NCI-H2171 (cell line): ENCODE data around the gene PTPRD.

Source experiments
- DNase-seq: peaks from one replicate; lab custom pipeline; 2025; lab: John Stamatoyannopoulos, UW

The PTPRD gene

GRCh38 chr9:8904771-8905515 lies 1707.9 kb downstream of the PTPRD start:
- DNase-seq, result no peak

GRCh38 chr9:8903077-8903476 lies 1709.7 kb downstream of the PTPRD start:
- DNase-seq, result no peak

- no peak for DNase-seq
These were observed 1711.7 kb downstream of the PTPRD start for GRCh38 chr9:8901146-8901545.

- DNase-seq, result no peak
These were observed 1713.3 kb downstream of the PTPRD start for GRCh38 chr9:8899511-8899910.

- no peak for DNase-seq
These were observed 1717.0 kb downstream of the PTPRD start for GRCh38 chr9:8895861-8896224.

GRCh38 chr9:8895106-8895860 lies 1717.5 kb downstream of the PTPRD start:
- DNase-seq, result no peak

GRCh38 chr9:8890695-8891094 lies 1722.1 kb downstream of the PTPRD start:
- no peak for DNase-seq

- DNase-seq, result no peak
These were observed 1723.7 kb downstream of the PTPRD start for GRCh38 chr9:8889100-8889499.

- DNase-seq, result no peak
These were observed 1724.2 kb downstream of the PTPRD start for GRCh38 chr9:8888591-8888990.

- no peak for DNase-seq
These were observed 1725.4 kb downstream of the PTPRD start for GRCh38 chr9:8887369-8887768.

GRCh38 chr9:8883321-8883720 lies 1729.5 kb downstream of the PTPRD start:
- DNase-seq, result no peak

GRCh38 chr9:8880060-8880459 lies 1732.7 kb downstream of the PTPRD start:
- DNase-seq, result no peak

- DNase-seq, result no peak
These were observed 1733.5 kb downstream of the PTPRD start for GRCh38 chr9:8879284-8879683.

GRCh38 chr9:8877753-8878494 lies 1734.9 kb downstream of the PTPRD start:
- DNase-seq, result no peak

GRCh38 chr9:8876303-8876702 lies 1736.5 kb downstream of the PTPRD start:
- no peak for DNase-seq

- DNase-seq, result no peak
These were observed 1738.3 kb downstream of the PTPRD start for GRCh38 chr9:8874482-8874881.

GRCh38 chr9:8872802-8873201 lies 1740.0 kb downstream of the PTPRD start:
- DNase-seq, result no peak

- no peak for DNase-seq
These were observed 1740.9 kb downstream of the PTPRD start for GRCh38 chr9:8871796-8872445.

GRCh38 chr9:8871396-8871795 lies 1741.4 kb downstream of the PTPRD start:
- DNase-seq, result no peak

GRCh38 chr9:8869812-8870211 lies 1743.0 kb downstream of the PTPRD start:
- DNase-seq, result no peak

- DNase-seq, result no peak
These were observed 1744.2 kb downstream of the PTPRD start for GRCh38 chr9:8868632-8869031.

GRCh38 chr9:8867148-8867547 lies 1745.7 kb downstream of the PTPRD start:
- no peak for DNase-seq

GRCh38 chr9:8864545-8864896 lies 1748.3 kb downstream of the PTPRD start:
- DNase-seq, result no peak
